A204.1 (cell line): ENCODE results near the gene PSMA7.

Experiments
- FAIRE-seq: peaks from 2 replicates; lab custom pipeline; 2012; peaks lifted over from hg19 to GRCh38; lab: Jason Lieb, UNC

The PSMA7 gene

DNA sequence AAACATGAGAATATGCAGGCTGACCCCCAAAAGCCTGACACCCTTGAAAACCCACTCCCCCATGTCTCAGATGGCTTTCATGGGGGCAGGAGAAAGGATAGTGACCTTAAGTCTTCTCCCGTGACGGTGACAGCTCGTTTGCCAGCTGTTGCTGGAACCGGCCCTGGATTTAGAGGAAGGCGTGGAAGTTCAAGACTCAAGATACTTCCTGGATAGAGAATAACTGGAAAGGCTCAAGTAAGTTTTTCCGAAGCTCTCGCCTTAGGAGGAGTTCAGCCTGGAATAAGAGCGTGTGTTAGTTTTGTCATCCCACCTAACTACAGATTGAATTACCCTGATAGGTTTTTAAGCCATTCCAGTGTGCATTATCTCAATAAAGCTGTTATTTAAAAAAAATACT is 28.1 kb upstream of the PSMA7 start:
- FAIRE-seq: no peak

DNA sequence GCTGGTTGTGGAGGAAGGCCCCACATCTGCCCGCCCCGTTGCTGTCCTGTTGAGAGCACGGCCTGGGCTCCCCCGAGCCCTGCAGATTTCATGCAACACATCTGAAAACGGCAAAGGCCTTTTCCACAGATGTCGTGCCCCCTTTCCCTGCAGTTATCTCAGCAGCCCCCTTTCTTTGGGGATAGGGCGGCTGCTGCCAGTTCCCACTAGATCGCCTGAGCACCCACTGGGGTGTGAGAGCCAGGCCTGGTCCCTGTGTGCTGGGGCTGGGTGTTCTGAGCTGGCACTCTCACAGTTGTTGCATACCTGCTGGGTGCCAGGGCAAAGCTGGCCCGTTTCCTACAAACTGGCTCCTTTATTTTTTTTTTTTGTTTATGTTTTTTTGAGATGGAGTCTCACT is 27.3 kb upstream of the PSMA7 start:
- FAIRE-seq: no peak

DNA sequence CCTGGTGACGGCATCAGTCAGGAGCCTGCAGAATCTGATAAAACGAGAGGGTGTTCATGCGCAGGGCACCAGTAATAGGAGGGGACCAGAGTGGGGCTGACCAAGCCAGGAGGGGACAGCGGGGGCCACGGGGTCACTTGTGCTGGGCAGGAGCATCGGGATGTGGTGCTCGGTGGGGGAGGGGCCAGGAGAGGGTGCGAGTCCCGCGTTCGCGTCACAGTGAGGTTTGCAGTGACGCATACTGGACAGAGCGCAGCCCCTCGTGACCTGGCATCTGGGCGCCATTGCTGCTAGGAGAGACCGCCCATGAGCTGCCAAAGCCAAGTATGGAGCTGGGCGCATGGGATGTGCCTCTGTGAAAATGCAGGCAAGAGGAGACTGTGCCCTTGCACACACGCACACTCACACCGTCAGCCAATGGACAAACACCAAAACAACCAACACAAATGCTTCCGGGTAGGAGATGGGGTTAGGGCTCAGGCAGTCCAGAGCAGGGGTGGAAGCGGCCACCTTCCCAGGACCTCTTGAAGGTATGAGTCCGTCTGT is 25.8 kb upstream of the PSMA7 start:
- FAIRE-seq: no peak

DNA sequence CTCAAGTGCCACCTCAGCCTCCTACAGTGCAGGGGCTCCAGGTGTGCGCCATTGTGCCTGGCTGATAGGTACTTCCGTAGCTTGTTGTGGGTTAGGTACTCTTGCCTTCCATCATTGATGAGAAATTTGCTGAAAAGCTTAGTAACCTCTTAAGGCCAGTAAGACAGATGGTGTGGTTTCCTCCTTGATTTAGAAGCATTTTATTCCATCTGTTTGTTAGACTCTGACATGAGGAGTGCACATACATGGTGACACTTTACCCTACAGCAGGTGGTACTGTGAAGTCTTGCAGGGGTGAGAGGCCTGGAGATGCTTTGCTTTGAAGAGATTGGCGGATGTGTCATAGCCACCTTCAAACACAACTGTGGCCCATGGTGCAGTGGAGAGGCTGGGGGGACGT is 24.9 kb upstream of the PSMA7 start:
- no peak for FAIRE-seq

DNA sequence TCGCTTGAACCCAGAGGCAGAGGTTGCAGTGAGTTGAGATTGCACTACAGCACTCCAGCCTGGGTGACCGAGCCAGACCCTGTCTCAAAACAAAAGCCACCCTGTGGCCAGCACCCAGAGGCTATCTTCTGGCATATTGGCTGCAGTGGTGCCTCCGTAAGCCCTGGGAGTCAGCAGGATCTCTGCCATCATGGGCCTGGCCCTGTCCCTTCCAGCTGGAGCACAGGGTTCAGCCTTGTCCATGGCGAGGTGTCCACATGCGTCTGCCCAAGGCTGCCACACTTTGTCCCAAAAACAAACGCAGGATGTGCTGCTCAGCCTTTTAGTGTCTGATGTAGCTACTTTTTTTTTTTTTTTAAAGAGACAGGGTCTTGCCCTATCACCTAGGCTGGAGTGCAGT is 24.3 kb upstream of the PSMA7 start:
- FAIRE-seq: no peak

DNA sequence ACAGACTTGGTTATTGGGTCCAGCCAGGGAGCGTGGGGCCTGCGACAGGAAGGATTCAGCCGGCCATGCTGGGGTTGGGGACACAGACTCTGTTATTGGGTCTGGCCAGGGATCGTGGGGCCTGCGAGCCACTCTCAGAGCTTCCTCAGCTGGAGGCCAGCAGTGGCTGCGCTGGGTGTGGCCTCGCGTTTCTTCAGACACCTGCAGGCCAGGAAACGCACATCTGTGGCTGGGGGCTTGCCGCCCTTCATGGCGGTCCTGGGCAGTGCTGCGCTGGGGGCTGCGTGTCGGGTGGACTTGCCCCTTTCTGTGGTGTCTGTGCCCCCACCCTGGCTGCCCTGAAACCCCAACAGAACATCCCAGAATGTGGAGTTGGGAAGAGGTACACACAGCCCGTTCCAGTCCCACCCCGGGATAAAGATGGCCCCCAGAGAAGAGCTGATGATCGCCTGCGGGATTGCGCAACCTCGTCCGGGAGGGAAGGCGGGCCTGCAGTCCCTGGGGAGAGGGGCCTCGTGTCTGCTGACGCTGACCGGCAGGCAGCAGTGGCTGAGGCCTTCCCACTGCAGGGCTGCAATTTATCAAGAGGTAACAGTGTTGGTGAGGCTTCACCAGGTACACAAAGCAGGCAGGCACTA is 22.7 kb upstream of the PSMA7 start:
- FAIRE-seq: no peak

DNA sequence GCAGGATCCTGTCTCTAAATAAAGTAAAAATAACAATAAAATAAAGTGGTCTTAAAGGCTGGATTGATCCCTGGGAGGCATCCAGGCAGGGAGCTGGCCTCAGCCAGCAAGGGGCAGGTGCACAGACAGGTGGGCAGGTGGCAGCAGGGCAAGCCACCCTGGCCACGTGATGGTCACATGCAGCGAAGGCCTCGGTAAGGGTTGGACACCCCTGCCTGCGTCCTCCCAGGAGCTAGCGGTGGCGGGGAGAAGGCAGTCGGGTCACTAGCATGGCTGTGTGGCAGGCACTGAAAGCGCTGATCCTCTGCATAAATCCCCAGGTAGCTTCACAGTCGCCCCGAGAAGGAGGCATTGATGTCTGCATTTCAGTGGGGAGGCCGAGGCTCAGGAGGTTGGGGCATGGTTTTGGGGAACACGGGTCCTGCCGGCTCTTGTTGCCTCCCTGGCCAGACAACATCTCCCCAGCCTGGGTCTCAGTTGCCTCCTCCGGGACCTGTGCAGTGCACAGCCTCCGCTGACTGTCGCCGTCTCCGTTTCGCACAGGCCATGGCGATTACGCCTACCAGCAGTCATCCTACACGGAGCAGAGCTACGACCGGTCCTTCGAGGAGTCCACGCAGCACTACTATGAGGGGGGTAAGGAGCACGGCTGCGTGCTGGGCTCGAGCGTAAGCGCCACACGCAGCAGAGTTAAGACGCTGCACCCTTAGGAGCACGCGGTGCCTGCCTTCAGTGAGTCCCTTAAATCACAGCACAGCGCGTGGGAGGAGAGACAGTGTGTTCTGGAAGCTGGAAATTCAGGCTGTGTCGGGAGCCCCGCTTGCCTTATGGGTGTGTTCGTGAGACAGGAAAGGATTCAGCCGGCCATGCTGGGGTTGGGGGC is 21.9 kb upstream of the PSMA7 start:
- no peak for FAIRE-seq

DNA sequence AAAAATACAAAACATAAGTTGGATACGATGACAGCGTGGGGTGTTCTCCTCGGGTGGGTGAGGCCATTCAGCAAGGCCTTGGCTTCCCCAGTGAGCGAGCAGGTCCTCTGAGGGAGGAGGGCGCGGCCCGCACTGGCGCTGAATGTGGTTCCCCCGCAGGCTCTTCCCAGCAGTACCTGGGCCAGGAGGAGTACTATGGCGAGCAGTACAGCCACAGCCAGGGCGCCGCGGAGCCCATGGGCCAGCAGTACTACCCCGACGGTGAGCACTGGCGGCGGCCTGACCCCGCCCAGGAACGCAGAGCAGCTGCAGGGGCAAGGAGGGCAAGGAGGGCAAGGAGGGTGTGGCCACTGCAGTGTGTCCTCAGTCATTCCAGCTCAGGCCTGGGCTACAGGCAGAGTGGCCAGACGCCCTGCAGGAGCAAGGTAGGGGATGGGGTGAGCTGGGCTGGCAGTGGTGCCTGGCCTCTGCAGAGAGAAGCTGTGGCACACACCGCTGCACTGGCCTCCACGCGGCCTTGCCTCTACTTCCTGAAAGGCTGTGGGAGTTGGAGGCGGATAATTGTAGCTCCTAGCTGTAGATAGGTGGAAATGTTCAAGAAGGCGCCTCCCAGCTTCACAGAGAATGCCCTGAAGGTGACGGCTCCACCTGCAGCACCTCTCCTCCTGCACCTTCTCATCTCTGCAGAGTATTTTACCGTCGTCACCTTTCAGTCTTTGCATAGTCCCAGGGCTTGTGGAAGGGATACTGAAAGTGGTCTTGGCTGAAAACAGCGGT is 21.0 kb upstream of the PSMA7 start:
- FAIRE-seq: no peak

DNA sequence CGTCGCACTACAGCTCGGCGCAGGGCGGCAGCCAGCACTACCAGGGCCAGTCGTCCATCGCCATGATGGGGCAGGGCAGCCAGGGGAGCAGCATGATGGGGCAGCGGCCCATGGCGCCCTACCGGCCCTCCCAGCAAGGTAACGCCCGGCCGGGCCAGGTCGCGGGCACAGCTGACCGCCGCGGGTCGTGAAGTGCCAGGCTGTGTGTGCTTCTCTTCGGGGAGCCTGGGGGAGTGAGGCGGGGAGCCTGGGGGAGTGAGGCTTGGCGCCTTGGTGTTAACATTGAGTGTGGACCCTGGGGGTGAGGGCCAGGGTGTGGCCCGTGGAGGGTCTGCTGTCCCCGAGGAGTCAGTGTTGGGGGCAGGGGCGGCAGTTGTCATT is 20.3 kb upstream of the PSMA7 start:
- no peak for FAIRE-seq

DNA sequence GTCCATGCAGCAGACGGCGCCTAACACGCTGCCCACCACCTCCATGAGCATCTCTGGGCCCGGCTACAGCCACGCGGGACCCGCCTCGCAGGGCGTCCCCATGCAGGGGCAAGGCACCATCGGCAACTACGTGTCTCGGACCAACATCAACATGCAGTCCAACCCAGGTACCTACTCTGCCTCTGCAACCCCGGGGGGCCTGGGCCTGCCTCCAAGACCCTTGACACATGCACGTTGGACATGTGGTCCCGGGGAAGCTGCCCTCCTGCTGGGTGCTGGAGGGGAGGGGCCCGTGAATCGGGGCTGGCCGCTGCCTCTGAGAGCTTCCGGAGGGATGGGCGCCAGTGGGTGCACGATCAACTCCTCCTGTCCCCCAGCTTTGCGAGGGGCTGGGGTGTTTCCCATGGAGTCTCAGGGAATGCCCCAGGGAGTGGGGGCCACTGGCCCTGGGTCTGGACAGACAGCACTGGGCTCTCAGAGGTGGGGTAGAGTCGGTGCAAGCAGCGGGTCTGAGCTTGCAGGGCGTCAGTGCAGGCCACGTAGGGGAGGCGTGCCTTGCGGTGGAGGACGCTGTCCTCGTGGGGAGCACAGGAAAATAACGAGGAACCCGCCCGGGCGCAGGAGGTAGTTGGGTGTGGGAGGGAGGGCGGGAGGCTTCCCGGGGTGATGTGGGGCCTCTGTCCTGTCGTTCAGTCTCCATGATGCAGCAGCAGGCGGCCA is 19.7 kb upstream of the PSMA7 start:
- no peak for FAIRE-seq

DNA sequence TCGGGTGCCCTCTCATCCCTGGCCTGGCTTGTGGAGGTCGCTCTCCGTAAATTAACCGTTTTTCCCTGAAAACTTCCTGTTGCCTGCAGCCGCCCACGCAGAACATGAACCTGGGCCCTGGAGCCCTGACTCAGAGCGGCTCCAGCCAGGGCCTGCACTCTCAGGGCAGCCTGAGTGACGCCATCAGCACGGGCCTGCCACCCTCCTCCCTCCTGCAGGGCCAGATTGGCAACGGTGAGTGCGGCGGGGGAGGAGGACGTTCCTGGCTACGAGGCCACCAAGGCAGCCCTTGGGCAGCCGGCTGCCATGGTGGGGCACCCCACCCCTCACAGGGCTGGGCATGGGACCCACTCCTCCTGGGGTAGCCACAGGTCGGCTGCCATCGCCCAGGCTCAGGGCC is 18.2 kb upstream of the PSMA7 start:
- FAIRE-seq: no peak

DNA sequence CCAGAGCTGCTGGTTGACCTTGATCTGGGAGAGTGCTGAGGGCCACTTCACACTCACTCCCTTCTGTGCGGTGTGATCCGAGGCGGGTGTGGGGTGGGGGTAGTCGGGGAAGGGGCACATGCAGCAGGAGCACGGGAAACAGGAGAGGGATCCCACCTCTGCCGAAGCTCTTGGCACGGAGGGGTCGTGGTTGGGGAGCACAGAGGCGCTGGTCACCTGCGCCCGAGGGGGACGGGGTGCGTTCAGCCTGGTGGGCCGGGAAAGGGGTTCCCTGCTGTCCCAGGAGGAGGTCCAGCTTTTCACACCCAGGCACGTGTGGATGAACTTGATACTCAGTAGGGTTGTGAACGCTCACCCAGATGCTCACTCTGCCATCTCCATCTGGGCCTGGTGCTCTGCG is 17.7 kb upstream of the PSMA7 start:
- no peak for FAIRE-seq

DNA sequence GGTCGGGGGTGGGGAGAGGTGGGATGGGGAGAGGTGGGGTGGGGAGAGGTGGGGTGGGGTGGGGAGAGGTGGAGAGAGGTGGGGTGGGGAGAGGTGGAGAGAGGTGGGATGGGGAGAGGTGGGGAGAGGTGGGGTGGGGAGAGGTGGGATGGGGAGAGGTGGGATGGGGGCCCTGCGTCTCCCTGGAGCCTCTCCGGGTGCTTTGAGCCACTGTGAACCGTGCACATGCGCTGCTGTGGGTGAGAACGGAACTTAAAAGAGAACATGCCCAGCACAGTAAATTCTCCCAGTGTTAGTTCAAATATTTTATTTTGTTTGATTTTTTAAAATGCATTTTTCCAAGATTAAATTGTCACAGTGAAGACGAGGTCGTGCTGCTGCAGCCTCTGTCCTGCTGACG is 17.1 kb upstream of the PSMA7 start:
- FAIRE-seq: no peak

DNA sequence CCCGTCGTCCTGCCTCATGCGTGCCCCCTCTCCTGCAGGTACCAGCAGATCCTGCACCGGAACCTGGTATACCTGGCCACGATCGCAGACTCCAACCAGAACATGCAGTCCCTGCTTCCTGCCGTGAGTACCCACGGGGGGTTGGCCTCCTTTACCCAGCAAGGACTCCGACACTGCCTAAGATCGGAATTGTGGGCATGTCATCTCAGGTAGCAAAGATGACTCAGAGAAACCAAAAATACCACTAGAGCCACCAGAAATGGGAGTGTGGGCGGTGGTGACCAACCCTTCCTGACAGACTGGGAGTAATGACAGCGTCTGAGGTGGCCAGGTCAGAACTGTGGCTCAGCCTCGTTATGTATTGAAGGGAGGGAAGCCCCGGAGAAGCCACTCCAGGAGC is 16.6 kb upstream of the PSMA7 start:
- FAIRE-seq: no peak

DNA sequence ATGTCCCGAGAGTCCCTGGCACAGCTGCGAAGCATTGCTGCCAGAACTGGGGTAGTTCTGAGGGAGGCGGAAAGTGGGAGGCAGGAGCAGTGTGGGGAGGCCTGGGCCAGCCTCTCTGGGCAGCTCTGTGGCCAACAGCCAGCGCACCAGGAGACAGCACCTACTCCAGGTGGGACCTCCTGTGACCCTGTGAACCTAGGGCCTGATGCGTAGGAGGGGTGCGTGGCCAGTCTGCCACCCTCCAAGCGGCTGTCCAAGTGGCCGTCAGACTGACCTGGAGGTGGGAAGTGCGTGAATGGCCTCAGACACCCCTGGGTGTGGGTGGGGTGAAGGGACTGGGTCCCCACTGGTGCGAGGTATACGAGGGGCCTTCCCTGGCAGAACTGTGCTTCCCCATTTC is 15.9 kb upstream of the PSMA7 start:
- no peak for FAIRE-seq

DNA sequence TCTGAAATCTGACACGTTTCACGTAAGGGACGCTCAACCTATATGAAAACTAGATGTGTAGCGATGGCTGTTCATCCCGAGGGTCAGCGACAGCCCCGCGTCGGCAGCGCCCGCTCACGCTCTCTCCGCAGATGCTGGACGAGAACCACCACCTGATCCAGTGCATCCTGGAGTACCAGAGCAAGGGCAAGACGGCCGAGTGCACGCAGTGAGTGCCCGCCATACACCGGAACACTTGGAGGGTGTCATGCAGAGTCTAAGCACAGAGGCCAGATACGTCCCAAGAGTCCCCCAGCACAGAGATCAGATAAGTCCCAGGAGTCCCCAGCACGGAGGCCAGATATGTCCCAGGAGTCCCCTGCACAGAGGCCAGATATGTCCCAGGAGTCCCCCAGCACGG is 15.3 kb upstream of the PSMA7 start:
- FAIRE-seq: no peak

DNA sequence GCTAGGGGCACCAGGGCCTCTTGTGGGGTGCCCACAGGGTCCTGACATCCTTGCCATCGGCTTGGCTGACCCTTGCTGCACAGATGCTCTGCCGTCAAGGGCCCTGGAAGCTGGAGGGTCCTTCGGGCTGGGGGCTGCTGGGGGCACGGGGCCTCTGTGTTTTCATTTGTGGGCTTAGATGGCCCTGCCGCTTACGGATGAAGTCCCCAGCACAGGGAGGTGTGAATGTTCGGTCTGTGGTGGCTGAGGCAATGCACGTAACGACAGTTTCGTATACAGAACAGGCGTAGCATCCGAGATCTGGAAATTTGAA is 14.8 kb upstream of the PSMA7 start:
- FAIRE-seq: no peak

DNA sequence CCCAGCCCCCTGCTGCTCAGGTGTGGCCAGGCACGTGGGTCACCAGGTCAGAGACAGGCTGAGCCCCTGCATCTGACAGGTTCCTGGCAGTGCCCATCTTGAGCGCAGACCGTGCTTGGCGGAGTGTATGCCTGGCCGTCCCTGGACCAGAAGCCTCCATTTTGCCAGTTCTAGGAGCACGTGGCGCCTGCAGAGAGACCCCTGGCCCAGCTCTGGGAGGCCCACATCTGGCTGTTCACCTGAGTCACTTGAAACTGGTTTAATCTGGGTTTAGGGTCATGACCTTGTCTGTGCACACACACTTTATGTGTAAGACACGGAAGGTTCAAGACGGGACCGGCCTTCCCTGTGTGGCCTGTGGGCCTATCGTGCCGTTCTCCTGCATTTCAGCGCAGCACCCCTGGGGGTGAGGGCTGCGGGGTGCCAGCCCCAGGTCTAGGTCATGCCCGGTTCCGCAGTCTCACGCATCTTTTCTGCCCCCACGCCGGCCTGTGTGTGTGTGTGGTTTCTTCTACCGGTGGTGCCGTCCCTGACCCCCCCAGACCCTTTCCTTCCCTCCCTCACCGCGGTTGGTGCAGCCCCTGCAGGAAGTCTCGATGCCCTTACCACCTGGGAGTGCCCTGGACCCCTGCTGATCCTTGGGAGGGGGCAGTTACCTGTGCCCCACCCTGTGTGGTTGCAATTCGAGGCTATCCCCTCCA is 14.3 kb upstream of the PSMA7 start:
- no peak for FAIRE-seq

DNA sequence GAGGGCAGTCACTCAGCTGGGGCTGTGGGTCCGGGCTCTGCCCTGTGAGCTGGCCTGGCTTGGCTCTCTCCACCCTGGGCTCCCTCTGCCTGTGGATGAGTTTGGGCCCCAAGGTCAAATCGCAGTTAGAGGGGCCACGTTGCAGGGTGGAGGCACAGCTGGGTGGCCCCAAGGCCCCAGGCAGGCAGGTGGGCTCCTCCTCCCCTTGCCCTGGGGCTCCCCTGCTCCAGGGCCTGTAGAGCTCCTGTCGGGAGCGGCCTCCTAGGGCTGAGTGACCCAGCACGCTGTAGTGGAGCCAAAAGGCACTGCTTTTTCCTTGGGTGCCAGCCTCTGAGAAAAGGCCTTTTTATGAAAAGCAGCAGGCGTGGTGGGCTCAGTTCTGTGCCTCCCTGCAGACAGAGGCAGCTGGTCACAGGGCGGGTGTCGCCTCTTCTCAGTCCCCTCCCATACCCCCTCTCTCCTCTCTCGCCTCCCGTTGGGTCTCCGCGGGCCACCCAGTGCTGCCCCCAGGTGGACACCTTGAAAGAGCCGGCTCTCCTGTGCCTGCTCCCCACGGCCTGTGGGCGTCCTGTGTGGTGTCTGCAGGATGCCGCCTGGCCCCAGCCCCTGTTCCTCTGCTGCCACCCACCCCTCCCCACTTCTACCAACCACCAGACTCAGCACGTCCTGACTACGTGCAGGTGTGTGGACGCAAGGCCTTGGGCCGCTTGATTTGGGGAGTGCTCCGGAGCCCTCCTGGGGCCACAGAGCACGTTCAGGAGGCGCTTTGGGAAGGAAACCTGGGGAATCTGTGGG is 13.6 kb upstream of the PSMA7 start:
- FAIRE-seq: no peak

DNA sequence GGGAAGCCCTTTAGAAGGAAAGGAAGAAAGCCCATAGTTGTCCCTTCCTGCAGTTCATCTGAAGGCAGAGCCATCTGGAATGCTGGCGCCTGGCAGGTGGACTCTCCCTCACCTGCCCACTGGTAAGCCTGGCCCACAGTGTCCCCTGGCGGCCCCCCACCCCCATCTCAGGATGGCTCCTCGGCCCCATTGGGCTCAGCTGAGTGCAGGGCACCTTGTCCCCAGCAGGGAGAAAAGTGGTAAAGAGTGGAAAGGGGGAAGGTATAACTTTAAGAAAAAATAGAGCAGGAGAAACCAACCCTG is 13.0 kb upstream of the PSMA7 start:
- FAIRE-seq: no peak
